ENCODE data around the gene MCTS1. TPM values are rescaled to one million over a fixed set of nuclear protein-coding genes. Genes with fewer than 3 reads are reported as not detected.

MCTS1 gene
- total and polyA plus RNA-seq, 2 donors (not counting 1 experiment from before 2014, with no cell fraction given), result 27.6 to 63.1 TPM

GRCh38 chrX:120560405-120560841, 43.5 kb upstream of the MCTS1 start:
- Histone ChIP-seq H3K4me2 (ENCODE audit: extremely low read depth, insufficient read depth, low read length) (peak overlapping the region; percentile 54), H3K9ac (ENCODE audit: insufficient read depth, low read length) (peak overlapping the region; percentile 85), H2AFZ (ENCODE audit: low read length) (no peak overlapping the region), H3K27me3 (ENCODE audit: control insufficient read depth, insufficient read depth, low read length) (no peaks in the 10 kb centered on the region), H3K9me3 (ENCODE audit: control insufficient read depth, insufficient read depth, low read depth, low read length) (no peaks in the 10 kb centered on the region), H4K20me1 (ENCODE audit: control insufficient read depth, extremely low read depth, insufficient read depth, low read length) (no peaks in the 10 kb centered on the region), H3K79me2 (ENCODE audit: control insufficient read depth, insufficient read depth, low read length) (peaks cover 39% of the 10 kb centered on the region), H3K4me1 (ENCODE audit: control insufficient read depth, extremely low read depth, insufficient read depth, low read length) (no peaks in the 10 kb centered on the region), H3K27ac (ENCODE audit: insufficient read depth, low read length) (peak overlapping the region; percentile 89), H3K4me3 (replicated peaks in 1 of 4; ENCODE audit: control extremely low read depth in 1 of 4, insufficient read depth in 1 of 4, low read depth in 3 of 4, low read length in 4 of 4) (peak overlapping the region; percentile 64 to 83 (median 76)), H3K36me3 (ENCODE audit: control insufficient read depth, insufficient read depth, low read length) (no peaks in the 10 kb centered on the region)
- TF ChIP-seq, protein P1, sequence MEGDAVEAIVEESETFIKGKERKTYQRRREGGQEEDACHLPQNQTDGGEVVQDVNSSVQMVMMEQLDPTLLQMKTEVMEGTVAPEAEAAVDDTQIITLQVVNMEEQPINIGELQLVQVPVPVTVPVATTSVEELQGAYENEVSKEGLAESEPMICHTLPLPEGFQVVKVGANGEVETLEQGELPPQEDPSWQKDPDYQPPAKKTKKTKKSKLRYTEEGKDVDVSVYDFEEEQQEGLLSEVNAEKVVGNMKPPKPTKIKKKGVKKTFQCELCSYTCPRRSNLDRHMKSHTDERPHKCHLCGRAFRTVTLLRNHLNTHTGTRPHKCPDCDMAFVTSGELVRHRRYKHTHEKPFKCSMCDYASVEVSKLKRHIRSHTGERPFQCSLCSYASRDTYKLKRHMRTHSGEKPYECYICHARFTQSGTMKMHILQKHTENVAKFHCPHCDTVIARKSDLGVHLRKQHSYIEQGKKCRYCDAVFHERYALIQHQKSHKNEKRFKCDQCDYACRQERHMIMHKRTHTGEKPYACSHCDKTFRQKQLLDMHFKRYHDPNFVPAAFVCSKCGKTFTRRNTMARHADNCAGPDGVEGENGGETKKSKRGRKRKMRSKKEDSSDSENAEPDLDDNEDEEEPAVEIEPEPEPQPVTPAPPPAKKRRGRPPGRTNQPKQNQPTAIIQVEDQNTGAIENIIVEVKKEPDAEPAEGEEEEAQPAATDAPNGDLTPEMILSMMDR (conservative IDR thresholded peaks at IDR 0.05 in 1 of 2, IDR thresholded peaks at IDR 0.05 in 1 of 2; ENCODE audit: low read depth in 1 of 2, low read length in 2 of 2), result no peak
- TF ChIP-seq EZH2 (IDR thresholded peaks at IDR 0.05; ENCODE audit: low read length, missing control alignments), result no peak
- DNase-seq (ENCODE audit: low read depth in 2 of 2), result peak; percentile 47 to 49

GRCh38 chrX:120560842-120561633, 42.9 kb upstream of the MCTS1 start, which contains the start of gene CUL4B:
Gene CUL4B (minus strand): TSS chrX:120560962. CDS start chrX:120560638, 324 bp downstream.
- Histone ChIP-seq H4K20me1 (ENCODE audit: control insufficient read depth, extremely low read depth, insufficient read depth, low read length) (no peaks in the 10 kb centered on the region), H3K79me2 (ENCODE audit: control insufficient read depth, insufficient read depth, low read length) (peaks cover 38% of the 10 kb centered on the region), H3K4me3 (replicated peaks in 1 of 4; ENCODE audit: control extremely low read depth in 1 of 4, insufficient read depth in 1 of 4, low read depth in 3 of 4, low read length in 4 of 4) (peak within 1 kb of the TSS; percentile 64 to 83 (median 76)), H3K4me2 (ENCODE audit: extremely low read depth, insufficient read depth, low read length) (peak within 1 kb of the TSS; percentile 72), H3K27me3 (ENCODE audit: control insufficient read depth, insufficient read depth, low read length) (no peaks in the 10 kb centered on the region), H3K27ac (ENCODE audit: insufficient read depth, low read length) (peak within 1 kb of the TSS; percentile 89), H3K9ac (ENCODE audit: insufficient read depth, low read length) (peak within 1 kb of the TSS; percentile 85), H3K9me3 (ENCODE audit: control insufficient read depth, insufficient read depth, low read depth, low read length) (no peaks in the 10 kb centered on the region), H3K36me3 (ENCODE audit: control insufficient read depth, insufficient read depth, low read length) (no peaks in the 10 kb centered on the region), H2AFZ (ENCODE audit: low read length) (peak within 1 kb of the TSS; percentile 3), H3K4me1 (ENCODE audit: control insufficient read depth, extremely low read depth, insufficient read depth, low read length) (no peaks in the 10 kb centered on the region)
- peak; percentile 94 to 96 for DNase-seq (ENCODE audit: low read depth in 2 of 2)
- TF ChIP-seq EZH2 (IDR thresholded peaks at IDR 0.05; ENCODE audit: low read length, missing control alignments), result no peak
- TF ChIP-seq, protein P1 (conservative IDR thresholded peaks at IDR 0.05 in 1 of 2, IDR thresholded peaks at IDR 0.05 in 1 of 2; ENCODE audit: low read depth in 1 of 2, low read length in 2 of 2), result no peak

- Histone ChIP-seq H3K27me3 (ENCODE audit: control insufficient read depth, insufficient read depth, low read length) (no peaks in the 10 kb centered on the region), H2AFZ (ENCODE audit: low read length) (peak overlapping the region; percentile 3), H3K27ac (ENCODE audit: insufficient read depth, low read length) (peak overlapping the region; percentile 84), H3K4me1 (ENCODE audit: control insufficient read depth, extremely low read depth, insufficient read depth, low read length) (no peaks in the 10 kb centered on the region), H3K4me2 (ENCODE audit: extremely low read depth, insufficient read depth, low read length) (peak overlapping the region; percentile 72), H3K9me3 (ENCODE audit: control insufficient read depth, insufficient read depth, low read depth, low read length) (no peaks in the 10 kb centered on the region), H4K20me1 (ENCODE audit: control insufficient read depth, extremely low read depth, insufficient read depth, low read length) (no peaks in the 10 kb centered on the region), H3K79me2 (ENCODE audit: control insufficient read depth, insufficient read depth, low read length) (peaks cover 33% of the 10 kb centered on the region), H3K9ac (ENCODE audit: insufficient read depth, low read length) (peak overlapping the region; percentile 52), H3K36me3 (ENCODE audit: control insufficient read depth, insufficient read depth, low read length) (no peaks in the 10 kb centered on the region), H3K4me3 (replicated peaks in 1 of 4; ENCODE audit: control extremely low read depth in 1 of 4, insufficient read depth in 1 of 4, low read depth in 3 of 4, low read length in 4 of 4) (peak overlapping the region; percentile 52 to 83 (median 60))
- no peak for DNase-seq (ENCODE audit: low read depth in 2 of 2)
- no peak for TF ChIP-seq EZH2 (IDR thresholded peaks at IDR 0.05; ENCODE audit: low read length, missing control alignments)
- TF ChIP-seq, protein P1 (conservative IDR thresholded peaks at IDR 0.05 in 1 of 2, IDR thresholded peaks at IDR 0.05 in 1 of 2; ENCODE audit: low read depth in 1 of 2, low read length in 2 of 2), result no peak
Measured at GRCh38 chrX:120561634-120562568, 42.0 kb upstream of the MCTS1 start.

Data from fibroblast of lung (primary cell).